HG03575 (cell line): ENCODE measurements around the gene STK31.
"Not testable (repeated sequence)": the region's sequence is repeated elsewhere in the genome, so short reads cannot be mapped to it uniquely, and the experiment has no call there.

ENCODE experiments used
- ATAC-seq: cut with Tn5 transposase; IDR thresholded peaks from one replicate; pipeline ENCODE4 v1.9.1; 2021; ENCODE audit not compliant: unreplicated experiment, insufficient number of reproducible peaks, low FRiP score; ENCODE audit errors: extremely low read depth

The STK31 gene

DNA sequence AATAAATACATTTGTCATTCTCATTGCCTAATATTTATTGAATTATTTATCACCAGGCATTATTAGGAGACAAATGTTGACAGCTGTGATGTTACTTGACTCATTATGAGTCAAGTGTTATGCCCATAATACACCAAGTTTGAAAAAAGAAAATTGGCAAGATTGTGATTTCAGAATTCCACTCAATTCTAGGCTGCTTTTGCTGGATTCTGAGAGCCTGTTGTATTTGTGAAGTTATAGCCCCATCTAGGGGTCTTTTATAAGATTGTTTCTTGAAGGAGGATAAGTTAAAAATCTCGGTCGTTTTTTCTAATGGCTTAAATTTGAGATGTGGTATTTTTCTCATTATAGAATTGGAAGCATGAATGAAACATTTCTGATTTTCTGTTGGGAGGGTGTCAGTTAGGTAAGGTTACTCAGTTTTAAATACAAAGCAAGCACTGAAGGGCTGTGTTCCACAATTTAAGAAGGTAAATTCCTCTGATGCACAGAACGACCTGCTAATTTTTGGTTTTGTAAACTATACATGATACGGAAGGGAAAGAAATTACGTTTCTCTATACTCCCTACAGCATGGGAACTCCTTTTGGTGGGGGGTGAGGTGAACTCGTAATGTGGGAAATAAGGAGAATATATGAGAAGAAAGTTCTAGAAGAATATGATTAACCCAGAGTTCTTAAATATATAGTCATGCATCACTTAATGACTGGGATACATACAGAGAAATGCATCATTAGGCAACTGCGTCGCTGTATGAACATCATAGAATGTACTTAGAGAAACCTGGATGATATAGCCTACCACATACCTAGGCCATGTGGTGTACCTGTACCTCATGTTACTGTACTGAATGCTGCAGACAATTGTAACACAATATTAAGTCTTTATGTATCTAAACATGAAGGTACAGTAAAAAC, 2.6 kb downstream of the STK31 start:
- no peak for ATAC-seq

DNA sequence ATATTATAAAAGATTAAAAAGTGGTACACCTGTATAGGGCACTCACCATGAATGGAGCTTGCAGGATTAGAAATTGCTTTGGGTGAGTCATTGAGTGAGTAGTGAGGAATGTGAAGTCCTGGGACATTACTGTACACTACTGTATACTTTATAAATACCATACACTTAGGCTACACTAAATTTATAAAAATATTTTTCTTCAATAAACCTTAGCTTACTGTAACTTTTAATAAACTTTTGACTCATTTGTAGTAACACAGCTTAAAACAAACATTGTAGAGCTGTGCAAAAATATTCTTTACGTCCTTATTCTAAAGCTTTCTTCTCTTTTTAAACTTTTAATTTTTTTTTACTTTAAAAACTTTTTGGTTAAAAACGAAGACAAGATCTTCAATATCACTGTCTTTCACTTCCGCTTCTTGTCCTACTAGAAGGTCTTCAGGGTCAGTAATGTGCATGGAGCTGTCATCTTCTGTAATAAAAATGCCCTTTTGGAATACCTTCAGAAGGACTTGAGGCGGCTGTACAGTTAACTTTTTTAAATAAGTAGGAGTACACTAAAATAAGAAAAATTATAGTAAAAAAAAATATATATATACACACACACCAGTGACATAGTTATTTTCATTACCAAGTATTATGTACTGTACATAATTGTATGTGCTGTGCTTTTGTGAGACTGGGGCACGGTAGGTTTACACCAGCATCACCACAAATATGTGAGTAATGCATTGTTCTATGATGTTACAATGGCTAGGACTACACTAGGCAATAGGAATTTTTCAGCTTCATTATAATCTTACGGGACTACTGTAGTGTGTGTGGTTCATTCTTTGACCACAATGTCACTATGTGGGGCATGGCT, 3.5 kb downstream of the STK31 start:
- no peak for ATAC-seq

DNA sequence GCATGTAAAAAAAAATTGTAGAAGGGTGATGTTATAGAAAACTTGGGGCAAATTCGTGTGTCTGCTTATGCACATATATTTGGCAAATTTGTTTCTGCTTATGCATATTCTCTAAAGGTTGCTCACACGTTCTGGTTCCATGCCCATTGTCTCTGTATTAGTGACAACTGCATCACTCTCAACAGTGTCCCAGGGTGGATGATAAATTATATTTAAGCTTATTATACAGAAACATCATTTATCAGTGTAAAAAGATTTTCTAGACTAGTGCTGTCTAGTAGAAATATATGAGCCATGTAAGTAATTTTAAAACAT, 4.1 kb downstream of the STK31 start:
- no peak for ATAC-seq

DNA sequence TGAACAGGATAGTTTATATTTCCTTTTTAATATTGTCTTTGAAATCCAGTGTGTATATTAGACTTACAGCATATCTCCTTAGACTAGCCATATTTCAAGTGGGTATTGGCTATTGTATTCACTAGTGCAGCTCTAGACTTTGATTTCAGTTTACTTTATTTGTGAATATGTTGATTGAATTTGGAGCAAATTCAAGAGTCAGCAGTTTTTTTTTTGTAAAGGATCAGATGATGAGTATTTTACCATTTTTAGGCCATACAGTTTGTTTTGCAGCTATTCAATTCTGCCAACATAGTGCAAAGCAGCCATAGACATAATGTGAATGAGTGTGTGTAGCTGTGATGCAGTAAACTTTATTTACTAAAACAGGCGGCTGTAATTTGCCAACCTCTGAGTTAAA, 4.6 kb downstream of the STK31 start:
- no peak for ATAC-seq

DNA sequence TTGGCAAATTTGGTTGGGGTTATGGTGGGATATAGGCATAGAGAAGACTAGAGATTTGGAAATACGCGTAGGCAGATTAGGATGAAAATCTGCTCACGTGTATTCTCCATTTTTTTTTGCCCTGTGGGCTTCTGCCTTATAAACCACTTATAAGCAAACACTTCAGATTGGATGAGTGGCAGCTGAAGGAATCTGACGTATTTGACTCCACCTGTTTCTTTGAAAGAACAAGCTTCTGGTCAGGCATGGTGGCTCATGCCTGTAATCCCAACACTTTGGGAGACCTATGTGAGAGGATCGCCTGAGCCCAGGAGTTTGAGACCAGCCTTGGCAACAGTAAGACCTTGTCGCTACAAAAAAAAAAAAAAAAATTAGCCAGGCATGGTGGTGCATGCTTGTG, 5.1 kb downstream of the STK31 start:
- ATAC-seq: no peak

DNA sequence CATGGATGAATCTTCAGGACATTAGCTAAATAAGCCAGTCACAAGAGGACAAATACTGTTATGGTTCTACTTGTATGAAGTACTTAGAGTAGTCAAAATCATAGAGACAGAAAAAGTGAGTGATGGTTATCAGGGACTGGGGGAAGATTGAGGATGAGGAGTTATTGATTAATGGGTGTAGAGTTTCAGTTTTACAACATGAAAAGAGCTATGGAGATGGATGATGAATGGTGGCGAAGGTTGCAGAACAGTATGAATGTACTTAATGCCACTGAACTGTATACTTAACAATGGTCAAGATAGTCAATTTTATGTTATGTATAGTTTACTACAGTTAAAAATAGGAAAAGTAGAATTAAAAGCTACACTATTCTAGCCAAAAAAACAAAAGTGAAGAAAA, 7.8 kb downstream of the STK31 start:
- no peak for ATAC-seq

DNA sequence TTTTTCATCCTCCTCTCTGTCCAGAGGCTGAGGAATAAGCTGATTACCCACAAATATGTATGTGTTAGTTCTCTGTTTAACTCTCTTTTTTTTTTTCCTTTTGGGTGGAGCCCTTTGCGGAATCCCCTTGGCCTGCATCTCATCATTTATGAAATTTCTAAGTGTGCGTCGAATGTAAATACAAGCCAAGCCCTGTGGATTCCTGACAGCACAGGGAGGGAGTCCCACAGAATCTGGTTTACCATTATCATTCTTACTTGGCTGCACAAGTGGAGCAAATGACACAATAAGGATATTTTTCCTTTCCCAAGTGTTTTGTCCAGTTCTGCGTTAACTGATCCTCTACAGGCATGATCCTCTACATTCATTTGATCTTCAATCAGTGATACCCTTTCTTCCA, 11.4 kb downstream of the STK31 start:
- ATAC-seq: no peak

DNA sequence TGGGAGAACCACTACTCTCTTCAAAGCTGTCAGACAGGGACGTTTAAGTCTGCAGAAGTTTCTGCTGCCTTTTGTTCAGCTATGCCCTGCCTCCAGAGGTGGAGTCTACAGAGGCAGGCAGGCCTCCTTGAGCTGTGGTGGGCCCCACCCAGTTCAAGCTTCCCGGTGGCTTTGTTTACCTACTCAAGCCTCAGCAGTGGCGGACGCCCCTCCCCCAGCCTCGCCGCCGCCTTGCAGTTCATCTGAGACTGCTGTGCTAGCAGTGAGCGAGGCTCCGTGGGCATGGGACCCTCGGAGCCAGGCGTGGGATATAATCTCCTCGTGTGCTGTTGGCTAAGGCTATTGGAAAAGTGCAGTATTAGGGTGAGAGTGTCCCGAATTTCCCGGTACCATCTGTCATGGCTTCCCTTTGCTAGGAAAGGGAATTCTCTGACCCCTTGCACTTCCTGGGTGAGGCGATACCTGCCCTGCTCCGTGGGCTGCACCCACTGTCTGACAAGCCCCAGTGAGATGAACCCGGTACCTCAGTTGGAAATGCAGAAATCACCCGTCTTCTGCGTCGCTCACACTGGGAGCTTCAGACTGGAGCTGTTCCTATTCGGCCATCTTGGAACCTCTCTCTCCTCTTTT, 12.7 kb downstream of the STK31 start:
- ATAC-seq: not testable (repeated sequence)

DNA sequence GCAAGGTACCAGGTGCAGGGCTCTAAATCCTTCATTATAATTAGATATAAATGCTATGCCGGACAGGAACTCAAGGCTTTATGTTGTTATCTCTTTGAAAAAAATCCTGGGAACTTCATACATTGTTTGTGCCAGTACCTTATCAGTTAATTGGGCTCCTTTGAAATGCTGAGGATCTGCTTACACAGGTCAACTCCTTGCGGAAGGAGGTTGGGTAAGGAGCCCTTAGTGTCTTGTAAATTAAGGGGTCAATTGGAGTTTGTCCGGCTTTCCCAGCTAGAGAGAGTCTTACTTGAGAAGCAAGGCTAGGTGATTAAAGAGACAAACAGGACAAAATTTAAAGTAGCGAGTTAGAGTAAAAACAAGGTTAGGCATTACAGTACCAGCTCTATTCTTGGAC, 14.1 kb downstream of the STK31 start:
- not testable (repeated sequence) for ATAC-seq

DNA sequence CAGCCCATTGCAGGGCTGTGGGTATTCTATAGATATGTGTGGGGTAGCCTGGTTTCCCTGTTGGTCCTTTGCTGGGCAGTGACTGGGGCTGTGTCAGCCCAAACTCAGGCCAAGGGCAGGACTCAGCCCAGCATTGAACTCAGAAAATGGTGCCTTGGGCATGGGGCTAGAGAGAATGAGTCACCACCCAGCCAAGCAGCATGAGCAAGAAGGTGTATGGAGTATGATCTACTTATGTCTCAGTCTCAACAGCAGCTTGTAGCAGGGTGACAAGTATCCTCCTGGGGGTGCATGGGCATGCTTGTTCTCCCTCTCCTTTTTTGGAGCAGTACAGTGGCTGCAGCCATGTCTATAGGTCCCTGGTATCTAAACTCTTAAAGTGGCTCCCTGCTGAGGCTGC, 32.0 kb downstream of the STK31 start:
- no peak for ATAC-seq

DNA sequence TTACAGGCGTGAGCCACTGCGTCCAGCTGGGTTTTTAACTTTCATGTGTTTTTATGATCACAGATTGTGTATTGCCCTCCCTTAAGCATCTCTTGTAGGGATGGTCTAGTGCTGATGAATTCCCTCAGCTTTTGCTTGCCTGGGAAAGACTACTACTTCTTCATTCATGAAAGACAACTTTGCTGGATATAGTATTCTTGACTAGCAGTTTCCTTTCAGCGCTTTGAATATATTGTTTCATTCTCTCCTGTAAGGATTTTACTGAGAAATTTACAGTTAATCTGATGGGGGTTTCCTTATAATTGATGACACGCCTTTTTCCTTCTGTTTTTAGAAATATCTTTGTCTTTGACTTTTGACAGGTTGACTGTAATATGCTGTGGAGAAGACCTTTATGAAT, 33.2 kb downstream of the STK31 start:
- no peak for ATAC-seq

DNA sequence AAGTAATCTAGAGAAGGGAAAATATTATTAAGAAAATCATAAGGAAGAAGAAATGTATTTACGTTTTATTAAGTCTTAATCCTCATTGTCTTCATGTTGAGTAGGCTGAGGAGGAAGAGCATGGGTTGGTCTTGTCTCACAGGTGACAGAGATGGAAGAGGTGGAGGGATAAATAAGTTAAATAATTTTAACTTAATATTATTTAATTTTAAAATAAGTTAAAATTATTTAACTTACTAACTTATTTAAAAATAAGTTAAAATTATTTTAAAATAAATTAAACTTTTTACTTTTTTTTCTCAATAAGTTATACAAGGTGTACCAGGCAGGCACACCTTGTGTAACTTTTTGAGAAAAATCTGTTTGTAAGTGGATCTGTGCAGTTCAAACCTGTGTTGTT, 36.6 kb downstream of the STK31 start:
- no peak for ATAC-seq

DNA sequence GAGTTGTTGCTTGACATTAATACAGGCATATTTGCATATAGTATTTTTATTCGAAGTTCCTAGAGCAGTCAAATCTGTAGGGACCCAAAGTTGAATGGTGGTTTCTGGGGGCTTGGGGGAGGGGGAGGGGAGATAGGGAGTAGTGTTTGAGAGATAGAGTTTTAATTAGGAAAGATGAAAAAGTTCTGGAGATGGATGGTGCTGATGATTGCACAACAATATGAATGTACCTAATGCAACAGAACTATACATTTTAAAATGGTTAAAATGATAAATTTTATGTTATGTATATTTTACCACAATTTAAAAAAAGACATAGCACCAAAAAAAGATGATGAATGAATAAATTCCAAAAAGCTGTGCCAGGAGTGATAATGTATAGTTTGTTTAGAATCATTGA, 41.8 kb downstream of the STK31 start:
- no peak for ATAC-seq

DNA sequence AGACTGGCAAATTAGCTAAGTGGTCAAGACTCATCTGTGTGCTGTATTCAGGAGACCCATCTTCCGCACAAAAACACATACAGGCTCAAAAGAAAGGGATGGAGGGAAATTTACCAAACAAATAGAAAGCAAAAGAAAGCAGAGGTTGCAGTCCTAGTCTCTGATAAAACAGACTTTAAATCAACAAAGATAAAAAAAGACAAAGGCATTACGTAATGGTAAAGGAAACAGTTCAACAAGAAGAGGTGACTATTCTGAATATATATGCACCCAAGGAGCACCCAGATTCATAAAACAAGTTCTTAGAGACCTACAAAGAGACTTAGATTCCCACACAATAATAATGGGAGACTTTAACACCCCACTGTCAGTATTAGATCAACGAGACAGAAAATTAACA, 48.8 kb downstream of the STK31 start:
- ATAC-seq: not testable (repeated sequence)

DNA sequence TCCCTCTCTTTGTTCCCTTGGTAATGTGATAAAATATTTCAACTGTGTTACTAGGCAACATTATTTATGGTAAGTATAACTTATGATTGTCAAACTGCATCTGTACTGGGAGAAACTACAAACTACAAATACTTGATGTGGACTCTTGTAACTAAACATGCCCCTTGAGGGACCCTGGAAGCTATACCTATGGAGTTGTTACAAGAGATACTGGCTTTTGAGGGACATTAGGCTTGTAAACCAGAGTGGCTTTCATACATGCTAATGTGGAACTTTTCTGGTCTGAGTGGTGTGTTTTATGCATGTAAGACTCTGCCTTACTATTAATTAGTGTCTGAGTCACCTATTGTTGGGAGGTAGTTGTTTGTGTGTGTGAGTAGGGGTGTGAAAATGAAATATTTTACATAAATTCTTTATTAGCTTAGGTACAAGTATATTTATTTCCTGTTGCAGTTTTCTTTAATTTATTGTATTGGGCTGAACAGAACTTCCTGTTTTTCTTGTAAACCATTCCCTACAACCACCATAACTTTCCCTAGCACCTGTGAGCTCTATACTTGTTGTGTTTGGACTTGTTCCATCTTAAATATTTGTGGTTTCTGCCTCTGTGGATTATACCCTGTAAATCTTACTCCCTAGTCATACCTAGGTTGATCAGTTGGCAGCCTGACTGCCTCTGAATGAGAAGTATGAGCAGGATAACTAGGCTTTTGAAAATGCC, 49.8 kb downstream of the STK31 start:
- ATAC-seq: no peak

DNA sequence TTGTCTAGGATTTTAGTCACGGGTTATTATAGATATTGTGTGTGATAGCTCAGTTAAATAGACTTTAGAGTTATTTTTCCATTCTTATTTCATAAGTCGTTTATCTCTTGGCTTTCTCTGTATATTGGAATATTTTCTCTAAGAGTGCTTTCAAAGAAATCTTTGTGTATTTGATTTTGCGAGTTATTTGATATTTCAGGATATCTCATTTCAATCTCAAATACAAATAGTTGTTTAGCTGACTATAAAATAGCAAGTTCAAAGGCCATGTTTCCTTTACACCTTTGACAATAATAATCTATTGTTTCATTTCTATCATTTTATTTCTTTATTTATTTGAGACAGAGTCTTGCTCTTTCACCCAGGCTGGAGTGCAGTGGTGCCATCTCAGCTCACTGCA, 55.9 kb downstream of the STK31 start:
- no peak for ATAC-seq

DNA sequence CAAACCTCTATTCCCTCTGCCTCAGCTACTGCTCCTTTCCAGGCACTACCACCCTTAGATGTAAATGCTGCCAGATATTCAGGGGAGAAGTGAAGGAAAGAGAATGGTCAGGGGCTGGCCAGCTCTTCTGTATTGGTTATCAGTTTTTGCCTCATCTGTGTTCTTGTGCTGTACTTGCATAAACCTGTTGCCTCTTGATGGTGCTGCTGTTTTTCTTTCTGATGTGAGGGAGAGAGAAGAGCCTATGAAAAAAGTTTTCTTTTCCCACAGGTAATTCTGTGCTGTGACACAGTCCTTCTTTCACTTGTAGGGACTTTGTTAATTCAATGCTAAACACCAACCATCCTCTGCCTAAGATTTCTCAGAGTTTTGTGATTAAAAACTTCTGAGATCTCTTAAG, 57.5 kb downstream of the STK31 start:
- ATAC-seq: no peak

DNA sequence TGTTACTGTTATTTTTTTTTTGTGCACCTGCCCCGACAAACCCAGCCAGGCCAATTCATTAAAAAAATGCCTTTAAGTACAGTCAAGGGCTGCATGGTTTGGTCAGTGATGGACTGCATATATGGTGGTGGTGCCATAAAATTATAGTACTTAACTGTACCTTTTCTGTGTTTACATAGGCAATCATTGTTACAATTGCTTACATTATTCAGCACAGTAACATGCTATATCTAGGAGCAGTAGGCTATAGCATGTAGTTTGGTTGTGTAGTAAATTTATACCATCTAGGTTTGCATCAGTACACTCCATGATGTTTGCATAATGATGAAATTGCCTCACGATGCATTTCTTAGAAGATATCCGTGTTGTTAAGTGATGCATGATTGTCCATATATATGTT, 58.0 kb downstream of the STK31 start:
- ATAC-seq: no peak

DNA sequence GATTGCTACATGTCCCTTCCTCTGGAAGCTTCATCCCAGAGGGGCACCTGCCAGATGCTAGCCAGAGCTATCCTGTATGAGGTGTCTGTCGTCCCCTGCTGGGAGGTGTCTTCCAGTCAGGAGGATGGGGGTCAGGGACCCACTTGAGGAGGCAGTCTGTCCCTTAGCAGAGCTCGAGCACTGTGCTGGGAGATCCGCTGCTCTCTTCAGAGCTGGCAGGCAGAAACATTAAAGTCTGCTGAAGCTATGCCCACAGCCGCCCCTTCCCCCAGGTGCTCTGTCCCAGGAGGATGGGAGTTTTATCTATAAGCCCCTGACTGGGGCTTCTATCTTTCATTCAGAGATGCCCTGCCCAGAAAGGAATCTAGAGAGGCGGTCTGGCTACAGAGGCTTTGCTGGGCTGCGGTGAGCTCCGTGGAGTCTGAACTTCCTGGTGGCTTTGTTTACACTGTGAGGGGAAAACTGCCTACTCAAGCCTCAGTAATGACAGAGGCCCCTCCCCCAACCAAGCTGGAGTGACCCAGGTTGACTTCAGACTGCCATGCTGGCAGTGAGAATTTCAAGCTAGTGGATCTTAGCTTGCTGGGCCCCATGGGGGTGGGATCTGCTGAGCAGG, 69.3 kb downstream of the STK31 start:
- not testable (repeated sequence) for ATAC-seq
